Transverse colon (tissue), 4 donors: Measurements from ENCODE around the gene EXOC6. TPM values are rescaled to one million over a fixed set of nuclear protein-coding genes. Genes with fewer than 3 reads are reported as not detected.

Experiments
- DNase-seq: peaks from one replicate; pipeline ENCODE4 v3.0.0-alpha.2; 2019
- H3K27ac ChIP-seq, 4 donors: fragments of 200-600 bp; sonication (generic); 2 replicates each; pipeline ENCODE4 v1.5.1; 2016 to 2018; ENCODE audit warnings: inconsistent platforms in 4 of 4
- H3K27me3 ChIP-seq: fragments of 200-600 bp; sonication (generic); 2 replicates; pipeline ENCODE4 v1.5.1; 2017; ENCODE audit warnings: inconsistent platforms
- H3K36me3 ChIP-seq, 4 donors: fragments of 200-600 bp; sonication (generic); 2 replicates each; pipeline ENCODE4 v1.5.1; 2017 to 2019; ENCODE audit warnings: inconsistent platforms in 4 of 4
- H3K4me1 ChIP-seq, 4 donors: fragments of 200-600 bp; sonication (generic); 2 replicates each; pipeline ENCODE4 v1.5.1; 2017 to 2020; ENCODE audit warnings: inconsistent platforms in 4 of 4
- H3K4me3 ChIP-seq, 4 donors: fragments of 200-600 bp; sonication (generic); 1 replicate in 1 of 4; 2 replicates in 3 of 4; pipeline versions ENCODE4 v1.5.1 to v1.6.1; 2017 to 2019; ENCODE audit warnings: inconsistent platforms in 4 of 4
- H3K9me3 ChIP-seq, 2 donors: fragments of 200-600 bp; sonication (generic); 2 replicates each; pipeline ENCODE4 v1.5.1; 2017 to 2019; ENCODE audit warnings: inconsistent platforms in 2 of 2
- EP300 ChIP-seq: sonication (generic); formaldehyde crosslinking; IDR thresholded peaks from one replicate; pipeline ENCODE4 v1.6.1; 2017; ENCODE audit warnings: antibody characterized with exemption, low read depth
- POLR2A ChIP-seq: fragments of 450-650 bp; IDR thresholded peaks from one replicate; pipeline ENCODE4 v1.6.1; 2016; ENCODE audit warnings: antibody characterized with exemption, mild to moderate bottlenecking, moderate library complexity
- POLR2AphosphoS5 ChIP-seq, 3 donors: sonication (generic); formaldehyde crosslinking; IDR thresholded peaks; one replicate each; pipeline ENCODE4 v1.6.1; 2016; ENCODE audit warnings: antibody characterized with exemption in 3 of 3
- WGBS, 2 donors: methylation state at CpG; one replicate each; pipeline ENCODE4 v1.1.5; 2018; ENCODE audit warnings: low coverage in 1 of 2; 5-methylcytosine and 5-hydroxymethylcytosine counted together
- in situ Hi-C, 4 donors: fragments of 200-750 bp; cut with MboI; loops; one replicate each; pipeline versions ENCODE4 v1.15.0 to v1.15.1; 2017; ENCODE audit warnings: low sequenced_read_pairs in 3 of 4, low pct_ligation_motif_present in 1 of 4, low pct_unique_long_range_greater_than_20kb in 1 of 4
- intact Hi-C: fragments of 100-400 bp; cut with DNase I; formaldehyde crosslinking; loops from one replicate; pipeline ENCODE4 v1.15.1; 2023; ENCODE audit warnings: low total_unique reads
- total RNA-seq, 4 donors: library from RNA; depleted of rRNA; stranded (reverse); fragments of >200 nt; gene quantifications; one replicate each; pipeline ENCODE4 v1.1.0, GENCODE V29; 2016
- TF ChIP-seq, protein P1 (sequence below), 5 experiments: fragments of 200-600 bp in 3 of 5; fragments of 450-650 bp in 2 of 5; sonication (generic) in 3 of 5; IDR thresholded peaks; 1 replicate in 2 of 5; 2 replicates in 3 of 5; pipeline ENCODE4 v1.5.1; 2016 to 2017; ENCODE audit warnings: antibody characterized with exemption in 5 of 5, inconsistent platforms in 3 of 5, mild to moderate bottlenecking in 2 of 5, moderate library complexity in 1 of 5

The EXOC6 gene
- total RNA-seq, 4 donors from 2014 or later = 1.9 to 13.1 (median 11.6) TPM

DNA sequence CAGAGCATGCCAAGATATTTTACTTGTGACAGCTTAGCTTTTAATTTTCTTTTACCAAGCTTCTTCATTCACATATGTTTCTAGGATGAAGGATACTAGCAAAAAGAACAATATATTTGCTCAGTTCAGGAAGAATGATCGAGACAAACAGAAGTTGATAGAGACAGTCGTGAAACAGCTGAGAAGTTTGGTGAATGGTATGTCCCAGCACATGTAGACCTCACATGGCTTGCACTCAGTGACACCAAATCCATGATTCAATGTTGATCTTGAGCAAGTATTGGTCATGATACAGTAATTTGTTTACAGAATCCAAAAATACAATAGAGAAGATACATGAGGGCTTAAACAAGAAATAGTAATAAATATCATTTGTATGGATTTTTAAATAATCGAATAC, 209.8 kb downstream of the EXOC6 start:
- TF ChIP-seq EP300 = no peak
- no peak for TF ChIP-seq POLR2AphosphoS5 (IDR thresholded peaks at IDR 0.05)
- no peak for DNase-seq
- Histone ChIP-seq H3K27ac (no peak overlapping the region), H3K4me1 (peaks cover 0 to 27% (median 18%) of the 10 kb centered on the region in 4 donors), H3K9me3 (no peaks in the 10 kb centered on the region), H3K4me3 (no peak overlapping the region), H3K36me3 (no peaks in the 10 kb centered on the region), H3K27me3 (peaks cover 50% of the 10 kb centered on the region)
- WGBS, 2 donors = 93 to 96% methylated on average over 3 of the region's 3 CpGs
- intact Hi-C loops = no loop called here
- in situ Hi-C loops = no loop called here

- Histone ChIP-seq H3K4me1 (peaks cover 0 to 30% (median 23%) of the 10 kb centered on the region in 4 donors), H3K9me3 (no peaks in the 10 kb centered on the region), H3K36me3 (no peaks in the 10 kb centered on the region), H3K27ac (no peak within 1 kb of the TSS), H3K4me3 (no peak within 1 kb of the TSS), H3K27me3 (peaks cover 71% of the 10 kb centered on the region)
- TF ChIP-seq, protein P1, sequence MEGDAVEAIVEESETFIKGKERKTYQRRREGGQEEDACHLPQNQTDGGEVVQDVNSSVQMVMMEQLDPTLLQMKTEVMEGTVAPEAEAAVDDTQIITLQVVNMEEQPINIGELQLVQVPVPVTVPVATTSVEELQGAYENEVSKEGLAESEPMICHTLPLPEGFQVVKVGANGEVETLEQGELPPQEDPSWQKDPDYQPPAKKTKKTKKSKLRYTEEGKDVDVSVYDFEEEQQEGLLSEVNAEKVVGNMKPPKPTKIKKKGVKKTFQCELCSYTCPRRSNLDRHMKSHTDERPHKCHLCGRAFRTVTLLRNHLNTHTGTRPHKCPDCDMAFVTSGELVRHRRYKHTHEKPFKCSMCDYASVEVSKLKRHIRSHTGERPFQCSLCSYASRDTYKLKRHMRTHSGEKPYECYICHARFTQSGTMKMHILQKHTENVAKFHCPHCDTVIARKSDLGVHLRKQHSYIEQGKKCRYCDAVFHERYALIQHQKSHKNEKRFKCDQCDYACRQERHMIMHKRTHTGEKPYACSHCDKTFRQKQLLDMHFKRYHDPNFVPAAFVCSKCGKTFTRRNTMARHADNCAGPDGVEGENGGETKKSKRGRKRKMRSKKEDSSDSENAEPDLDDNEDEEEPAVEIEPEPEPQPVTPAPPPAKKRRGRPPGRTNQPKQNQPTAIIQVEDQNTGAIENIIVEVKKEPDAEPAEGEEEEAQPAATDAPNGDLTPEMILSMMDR (IDR thresholded peaks at IDR 0.05) = no peak
- TF ChIP-seq POLR2AphosphoS5 (IDR thresholded peaks at IDR 0.05) = no peak
- no peak for TF ChIP-seq POLR2A
- TF ChIP-seq EP300 = no peak
- DNase-seq = no peak
- intact Hi-C loops (no loop called here), in situ Hi-C loops (no loop called here)
- WGBS, 2 donors = 49% methylated on average over 57 of the region's 67 CpGs; no CpG with 5 or more reads in 1 of the 2 donors
Measured at GRCh38 chr10:93059975-93060886, 211.9 kb downstream of the EXOC6 start, which contains the start of gene CYP26C1. TSS of gene CYP26C1 (plus strand) at chr10:93060798. CDS start at chr10:93061264, 466 bp downstream.

GRCh38 chr10:93060887-93061593, 212.7 kb downstream of the EXOC6 start:
- WGBS, 2 donors = 37% methylated on average over 45 of the region's 45 CpGs; no CpG with 5 or more reads in 1 of the 2 donors
- H3K9me3 ChIP-seq = no peaks in the 10 kb centered on the region
- peaks cover 0 to 30% (median 24%) of the 10 kb centered on the region in 4 donors for H3K4me1 ChIP-seq
- no peak overlapping the region for H3K27ac ChIP-seq
- no peak for DNase-seq
- TF ChIP-seq EP300 (no peak), POLR2A (no peak), POLR2AphosphoS5 (IDR thresholded peaks at IDR 0.05) (no peak)
- TF ChIP-seq, protein P1 (IDR thresholded peaks at IDR 0.05) = no peak
- intact Hi-C loops (no loop called here), in situ Hi-C loops (no loop called here)
- no peak overlapping the region for H3K4me3 ChIP-seq
- H3K36me3 ChIP-seq = no peaks in the 10 kb centered on the region
- peaks cover 77% of the 10 kb centered on the region for H3K27me3 ChIP-seq

DNA sequence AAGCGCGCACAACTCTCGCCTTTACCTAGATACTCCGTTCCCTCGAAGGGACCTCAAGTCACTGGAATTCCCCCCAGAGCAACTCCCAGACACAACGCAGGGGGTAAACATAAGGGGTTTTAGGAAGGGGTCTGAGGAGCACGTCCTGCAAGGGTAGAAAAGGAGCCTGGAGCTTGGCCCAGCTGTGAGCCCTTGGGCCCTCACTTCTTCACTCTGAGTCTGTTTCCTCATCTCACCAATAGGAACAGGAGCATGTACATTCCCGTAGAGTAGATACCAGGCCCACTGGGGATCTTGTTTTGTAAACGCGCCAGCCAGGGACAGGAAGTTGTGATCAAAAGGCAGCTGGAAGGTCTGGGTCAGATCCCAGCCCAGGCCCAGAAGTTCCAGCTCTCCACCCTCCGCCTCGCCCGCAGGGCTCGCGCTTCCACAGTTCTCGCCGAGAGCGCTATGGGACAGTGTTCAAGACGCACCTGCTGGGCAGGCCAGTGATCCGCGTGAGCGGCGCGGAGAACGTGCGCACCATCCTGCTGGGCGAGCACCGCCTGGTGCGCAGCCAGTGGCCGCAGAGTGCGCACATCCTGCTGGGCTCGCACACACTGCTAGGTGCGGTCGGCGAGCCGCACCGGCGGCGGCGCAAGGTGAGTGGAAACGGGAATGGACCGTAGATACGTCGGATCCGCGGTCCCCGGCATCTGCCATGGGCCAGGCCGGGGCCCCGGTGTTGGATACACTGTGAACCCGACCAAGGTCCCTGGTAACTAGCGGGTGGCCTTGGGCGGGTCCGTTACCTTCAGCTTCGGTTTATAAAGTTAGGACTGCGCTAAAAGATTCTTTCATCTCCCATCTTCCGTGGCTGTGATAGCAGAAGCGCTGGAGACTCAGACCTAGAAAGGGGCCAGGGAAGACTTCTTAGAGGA, 213.5 kb downstream of the EXOC6 start:
- no peaks in the 10 kb centered on the region for H3K36me3 ChIP-seq
- H3K9me3 ChIP-seq = no peaks in the 10 kb centered on the region
- DNase-seq = no peak
- H3K27me3 ChIP-seq = peaks cover 83% of the 10 kb centered on the region
- WGBS, 2 donors = 13% methylated on average over 48 of the region's 57 CpGs; no CpG with 5 or more reads in 1 of the 2 donors
- no peak for TF ChIP-seq POLR2AphosphoS5 (IDR thresholded peaks at IDR 0.05)
- no peak overlapping the region for H3K27ac ChIP-seq
- H3K4me1 ChIP-seq = peaks cover 0 to 30% (median 24%) of the 10 kb centered on the region in 4 donors
- peak overlapping the region in 2 of 4 donors; percentile 19 to 43 for H3K4me3 ChIP-seq
- in situ Hi-C loops = no loop called here
- intact Hi-C loops = no loop called here
